ENCODE data around the gene HMGCS2.
"Not testable (repeated sequence)": the region's sequence is repeated elsewhere in the genome, so short reads cannot be mapped to it uniquely, and the experiment has no call there.

The HMGCS2 gene

DNA sequence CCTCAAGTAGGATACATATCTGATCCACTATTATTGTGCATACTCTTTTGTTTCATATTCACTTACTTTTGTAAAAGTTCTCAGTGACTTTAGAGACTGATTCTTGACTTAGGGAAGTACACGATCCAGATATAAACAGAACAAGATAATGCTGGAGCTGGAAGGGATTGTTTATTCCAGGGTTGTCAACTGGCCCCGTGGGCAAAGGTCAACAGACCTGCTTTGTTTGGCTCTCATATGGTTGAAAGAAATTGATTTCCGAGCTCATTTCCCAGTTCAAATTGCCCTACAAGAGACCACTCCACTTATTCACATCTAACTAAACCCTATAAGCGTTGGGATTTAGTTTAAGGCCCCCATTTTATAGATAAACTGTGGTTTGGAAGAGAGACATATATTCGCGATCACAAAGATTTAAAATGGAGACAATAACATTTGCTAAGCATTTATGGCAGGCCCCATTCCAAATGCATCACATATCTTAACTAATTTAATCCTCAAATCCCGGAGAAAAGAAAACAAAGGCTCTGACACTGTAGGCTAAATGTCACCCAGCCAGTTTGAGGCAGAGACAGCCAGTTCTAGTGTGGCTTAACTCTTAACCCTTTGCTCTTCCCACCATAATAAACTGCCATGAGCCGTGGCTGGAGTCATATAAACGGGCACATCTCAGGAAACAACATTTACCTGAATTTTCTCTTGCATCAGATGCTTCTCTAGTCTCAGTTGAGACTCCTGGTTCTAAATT, 21.9 kb upstream of the HMGCS2 start:
- TF ChIP-seq, protein P1, sequence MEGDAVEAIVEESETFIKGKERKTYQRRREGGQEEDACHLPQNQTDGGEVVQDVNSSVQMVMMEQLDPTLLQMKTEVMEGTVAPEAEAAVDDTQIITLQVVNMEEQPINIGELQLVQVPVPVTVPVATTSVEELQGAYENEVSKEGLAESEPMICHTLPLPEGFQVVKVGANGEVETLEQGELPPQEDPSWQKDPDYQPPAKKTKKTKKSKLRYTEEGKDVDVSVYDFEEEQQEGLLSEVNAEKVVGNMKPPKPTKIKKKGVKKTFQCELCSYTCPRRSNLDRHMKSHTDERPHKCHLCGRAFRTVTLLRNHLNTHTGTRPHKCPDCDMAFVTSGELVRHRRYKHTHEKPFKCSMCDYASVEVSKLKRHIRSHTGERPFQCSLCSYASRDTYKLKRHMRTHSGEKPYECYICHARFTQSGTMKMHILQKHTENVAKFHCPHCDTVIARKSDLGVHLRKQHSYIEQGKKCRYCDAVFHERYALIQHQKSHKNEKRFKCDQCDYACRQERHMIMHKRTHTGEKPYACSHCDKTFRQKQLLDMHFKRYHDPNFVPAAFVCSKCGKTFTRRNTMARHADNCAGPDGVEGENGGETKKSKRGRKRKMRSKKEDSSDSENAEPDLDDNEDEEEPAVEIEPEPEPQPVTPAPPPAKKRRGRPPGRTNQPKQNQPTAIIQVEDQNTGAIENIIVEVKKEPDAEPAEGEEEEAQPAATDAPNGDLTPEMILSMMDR (IDR thresholded peaks at IDR 0.05; ENCODE audit: insufficient read depth, missing control alignments), result no peak
- FAIRE-seq, result no peak
- DNase-seq (ENCODE audit: insufficient read length, low spot score), result no peak

DNA sequence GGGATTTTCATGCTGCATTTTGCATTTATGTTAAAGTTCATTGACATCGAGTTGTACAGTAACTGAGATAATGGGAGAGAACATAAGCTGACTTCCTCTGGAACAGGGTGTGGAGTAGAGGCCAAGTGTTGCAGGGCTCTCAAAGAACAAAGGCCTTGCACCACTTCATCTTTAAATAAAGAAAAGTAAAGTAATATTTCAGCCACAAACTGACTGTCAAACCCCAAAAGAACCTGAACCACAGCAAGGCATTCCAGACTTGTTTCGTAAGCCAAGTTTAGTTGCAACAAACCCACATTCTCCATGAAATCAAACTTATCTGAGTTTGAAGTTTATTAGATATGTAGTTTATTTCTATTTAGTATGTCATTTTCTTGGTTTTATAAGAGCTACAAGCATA, 19.1 kb upstream of the HMGCS2 start:
- FAIRE-seq (no peak), DNase-seq (ENCODE audit: insufficient read length, low spot score) (no peak)
- TF ChIP-seq, protein P1 (IDR thresholded peaks at IDR 0.05; ENCODE audit: insufficient read depth, missing control alignments), result no peak

DNA sequence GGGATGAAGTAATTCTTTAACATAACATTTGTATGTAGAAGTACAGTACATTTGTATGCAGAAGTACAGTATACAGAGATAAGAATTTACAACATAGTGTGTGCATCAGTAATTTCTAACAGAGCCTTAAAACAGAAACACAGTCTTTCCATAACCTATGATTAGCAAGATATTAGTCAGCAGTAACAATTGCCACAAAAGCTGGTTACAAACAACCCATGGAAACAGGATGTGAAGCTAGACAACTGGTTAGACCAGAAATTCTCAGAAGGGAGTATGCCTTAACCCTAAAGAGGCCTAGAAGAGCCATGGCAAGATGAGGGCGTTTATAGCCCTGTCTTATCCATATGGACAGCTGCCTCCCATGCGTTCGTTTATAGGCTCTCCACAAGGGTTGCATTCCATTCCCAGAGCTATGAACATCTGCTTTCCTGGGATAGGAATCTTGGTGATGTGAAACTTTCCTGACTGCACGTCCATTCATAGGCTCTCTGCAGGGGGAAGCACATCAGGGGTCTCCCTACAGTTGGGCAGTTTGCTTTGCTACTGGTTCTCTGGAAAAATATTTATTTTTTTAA, 17.9 kb upstream of the HMGCS2 start:
- DNase-seq (ENCODE audit: insufficient read length, low spot score); FAIRE-seq: not testable (repeated sequence)

DNA sequence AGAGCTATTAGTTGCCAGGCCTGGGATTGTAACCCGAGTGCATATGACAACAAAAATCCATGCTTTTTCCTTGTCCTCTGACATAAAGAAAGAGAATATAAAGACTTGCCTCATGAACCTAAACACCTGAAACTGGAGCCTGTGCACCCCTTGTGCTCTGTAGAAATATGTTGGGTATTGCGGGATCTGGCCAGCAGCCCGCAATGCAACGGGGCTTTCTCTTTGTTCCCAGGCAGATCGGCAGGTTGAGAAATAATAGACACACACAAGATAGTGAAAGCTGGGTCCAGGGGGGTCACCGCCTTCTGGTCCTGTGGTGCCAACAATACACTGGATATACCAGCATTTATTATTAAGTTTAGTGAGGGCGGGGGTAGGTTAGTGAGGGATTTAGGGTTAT, 17.3 kb upstream of the HMGCS2 start:
- DNase-seq (ENCODE audit: insufficient read length, low spot score); FAIRE-seq: not testable (repeated sequence)

DNA sequence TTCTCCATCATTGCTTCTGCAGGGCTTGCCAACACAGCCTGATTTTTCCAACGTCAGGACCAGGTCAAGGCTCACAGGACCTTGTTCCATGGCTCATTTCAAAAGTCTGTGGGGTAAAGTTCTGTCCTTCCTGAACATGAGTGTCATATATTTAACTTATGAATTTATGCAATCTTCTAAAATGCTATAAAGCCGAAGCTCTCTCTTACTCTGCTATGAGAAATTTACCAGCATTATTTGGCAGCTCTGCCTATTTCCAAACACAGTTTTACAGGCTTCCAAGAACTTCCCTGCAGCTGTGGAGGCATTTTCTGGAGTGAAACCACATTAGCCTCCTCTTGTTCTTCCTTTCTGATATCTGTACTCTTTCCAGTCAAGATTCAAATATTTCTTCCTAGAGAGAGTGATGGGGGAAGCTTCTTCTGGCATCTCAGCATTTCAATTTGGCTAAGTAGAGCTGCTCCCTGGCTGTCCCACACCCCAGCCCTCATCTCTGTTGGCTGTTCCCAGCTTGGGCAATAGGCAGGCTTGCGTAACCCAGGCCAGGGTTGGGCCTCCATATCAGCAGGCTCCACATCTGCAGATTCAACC, 15.6 kb upstream of the HMGCS2 start:
- TF ChIP-seq, protein P1 (IDR thresholded peaks at IDR 0.05; ENCODE audit: insufficient read depth, missing control alignments), result no peak
- FAIRE-seq (no peak), DNase-seq (ENCODE audit: insufficient read length, low spot score) (no peak)

DNA sequence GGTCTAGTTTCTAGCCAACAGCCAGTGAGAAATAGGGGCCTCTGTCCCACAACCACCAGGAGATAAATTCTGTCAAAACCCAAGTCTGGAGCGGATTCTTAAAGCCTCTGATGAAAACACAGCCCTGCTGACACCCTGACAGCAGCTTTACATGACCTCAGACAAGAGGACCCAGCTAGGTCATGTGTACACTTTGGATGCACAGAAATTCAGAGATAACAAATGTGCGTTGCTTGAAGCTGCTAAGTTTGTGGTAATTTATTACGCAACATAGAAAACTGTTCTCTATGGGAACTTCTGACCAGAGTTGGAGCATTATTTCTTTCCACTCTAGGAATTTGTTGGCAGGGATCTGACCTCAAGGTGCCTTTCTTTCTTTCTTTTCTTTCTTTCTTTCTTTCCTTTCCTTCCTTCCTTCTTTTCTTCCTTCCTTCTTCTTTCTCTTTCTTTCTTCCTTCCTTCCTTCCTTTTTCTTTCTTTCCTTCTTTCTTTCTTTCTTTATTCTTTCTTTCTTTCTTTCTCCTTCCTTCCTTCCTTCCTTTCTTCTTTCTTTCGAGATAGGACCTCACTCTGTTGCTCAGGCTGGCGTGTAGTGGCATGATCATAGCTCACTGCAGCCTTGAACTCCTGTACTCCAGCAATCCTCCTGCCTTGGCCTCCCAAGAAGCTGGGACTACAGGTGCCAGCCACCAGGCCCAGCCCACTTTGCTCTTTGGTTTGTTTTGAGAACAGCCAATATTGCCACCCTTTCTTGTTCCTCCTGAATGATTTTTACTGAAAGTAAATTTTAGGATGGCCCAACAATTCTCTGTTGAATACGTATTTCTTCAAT, 14.9 kb upstream of the HMGCS2 start:
- DNase-seq (ENCODE audit: insufficient read length, low spot score), result no peak
- TF ChIP-seq, protein P1 (IDR thresholded peaks at IDR 0.05; ENCODE audit: insufficient read depth, missing control alignments), result no peak
- no peak for FAIRE-seq

DNA sequence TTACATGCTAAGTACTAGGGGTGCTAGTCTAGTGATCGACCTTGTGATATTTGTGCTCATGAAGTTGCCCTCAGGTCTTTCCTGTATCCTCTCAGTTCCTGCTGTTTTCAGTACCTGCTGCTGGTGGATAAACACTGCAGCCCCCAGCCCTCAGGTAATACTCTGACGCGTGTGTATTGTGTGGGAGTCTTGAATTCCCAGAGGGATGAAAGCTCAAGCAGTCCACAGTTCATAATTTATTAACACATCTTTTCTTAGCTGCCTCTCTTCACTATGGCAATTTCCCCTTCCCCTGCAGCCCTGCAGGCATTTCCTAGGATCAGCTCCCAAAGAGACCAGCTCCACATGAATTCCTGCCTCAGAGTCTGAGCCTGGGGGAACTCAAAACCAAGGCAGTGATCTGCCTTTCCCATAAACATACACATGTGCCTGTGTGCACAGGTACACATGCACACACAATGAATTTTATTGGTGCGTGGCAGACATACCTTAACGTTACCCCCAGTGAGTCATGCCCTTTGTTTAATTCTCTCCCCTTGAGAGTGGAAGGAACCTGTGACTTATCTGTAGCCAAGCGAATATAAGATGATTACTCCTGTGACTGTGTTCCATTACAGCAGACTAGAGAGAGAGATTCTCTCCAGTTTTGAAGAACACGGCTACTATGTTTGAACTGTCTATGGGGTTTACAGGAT, 14.1 kb upstream of the HMGCS2 start:
- DNase-seq (ENCODE audit: insufficient read length, low spot score), result no peak
- TF ChIP-seq, protein P1 (IDR thresholded peaks at IDR 0.05; ENCODE audit: insufficient read depth, missing control alignments), result no peak
- no peak for FAIRE-seq
